GM21576 (cell line): ENCODE results near the gene VAPB.

Source experiments
- ATAC-seq: cut with Tn5 transposase; IDR thresholded peaks from one replicate; pipeline ENCODE4 v1.9.1; 2021; ENCODE audit warnings: mild to moderate bottlenecking, moderate library complexity; ENCODE audit not compliant: unreplicated experiment

Gene VAPB

DNA sequence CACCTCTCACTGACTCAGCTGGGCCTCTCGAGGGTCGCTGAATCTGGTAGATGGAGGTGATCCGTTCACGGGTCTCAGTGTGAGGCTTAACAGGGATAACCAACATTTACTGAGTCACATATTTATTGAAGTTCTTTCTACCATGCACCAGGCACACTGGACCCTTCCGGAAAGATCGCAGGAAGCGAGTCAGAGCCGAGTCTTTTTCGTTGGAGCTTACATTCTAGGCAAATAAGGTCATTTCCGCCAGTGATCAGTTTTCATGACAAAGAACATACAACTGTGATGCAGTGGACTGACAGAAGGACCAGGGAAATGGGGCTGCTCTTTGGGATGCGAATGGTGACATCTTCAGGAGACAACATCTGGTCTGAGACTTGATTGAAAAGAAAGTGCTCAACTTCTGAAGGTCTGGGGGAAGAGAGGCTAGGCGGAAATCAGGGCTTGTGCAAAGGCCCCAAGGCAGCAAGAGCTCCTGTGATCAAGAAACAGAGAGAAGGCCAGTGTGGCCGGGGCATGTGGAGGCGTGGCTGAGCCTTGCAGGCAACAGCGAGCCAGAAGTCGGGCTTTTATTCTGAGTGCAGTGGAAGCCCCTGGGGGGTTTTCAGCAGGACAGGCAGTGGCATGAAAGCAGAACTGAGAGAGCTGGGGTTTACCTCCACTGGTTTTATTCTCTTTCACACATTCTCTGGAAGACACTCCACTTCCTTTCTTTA lies 69.5 kb downstream of the VAPB start:
- ATAC-seq = peak; percentile 98

DNA sequence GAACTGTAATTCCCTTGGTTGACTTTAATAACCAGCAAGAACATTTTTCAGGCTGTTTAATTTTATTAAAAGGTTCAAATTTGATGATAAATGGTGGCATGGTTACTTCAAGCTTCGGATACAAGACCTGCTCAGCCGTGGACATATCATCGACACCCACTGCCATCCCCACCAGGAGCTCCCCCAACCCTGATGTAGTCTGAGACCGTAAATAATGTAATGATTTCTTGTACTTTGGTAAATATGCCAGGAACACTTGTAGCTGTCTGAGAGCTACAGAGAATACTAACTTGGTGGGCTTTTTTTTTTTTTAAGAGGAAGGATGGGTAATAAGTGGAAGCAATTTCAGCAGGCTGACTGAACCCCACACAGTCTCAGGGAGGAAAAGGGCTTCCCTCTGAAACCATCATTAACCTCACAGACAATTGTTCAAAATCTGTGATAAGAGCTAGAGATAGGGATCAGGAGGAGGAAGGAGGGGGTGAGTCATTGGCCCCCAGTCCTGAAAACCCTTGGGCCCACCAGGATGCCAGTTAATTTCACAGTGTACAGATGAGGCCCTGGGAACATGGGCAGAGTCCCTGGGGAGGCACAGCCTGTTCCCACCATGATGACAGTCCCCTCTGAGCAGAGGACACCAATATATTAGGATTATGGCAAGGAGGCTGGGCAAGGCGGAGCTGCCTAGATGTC lies 70.2 kb downstream of the VAPB start:
- ATAC-seq = no peak

DNA sequence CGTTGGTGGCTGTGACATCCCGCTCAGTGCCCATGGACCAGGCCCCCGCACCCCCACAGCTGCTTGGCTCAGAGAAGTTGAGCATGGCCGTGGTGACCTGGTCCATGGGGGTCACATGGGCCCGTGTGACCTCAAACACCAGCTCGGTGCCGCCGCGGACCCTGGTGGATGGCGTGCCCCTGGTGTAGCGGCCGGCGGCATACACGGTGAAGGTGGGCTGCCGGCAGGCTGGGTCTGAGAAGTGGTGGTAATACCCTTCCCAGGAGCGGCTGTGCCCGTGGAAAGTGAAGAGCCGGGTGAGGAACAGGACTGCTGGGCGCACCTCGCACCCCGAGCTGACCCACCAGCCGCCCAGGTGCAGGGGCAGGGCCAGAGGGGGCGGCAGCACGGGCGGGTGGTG lies 72.1 kb downstream of the VAPB start:
- no peak for ATAC-seq

DNA sequence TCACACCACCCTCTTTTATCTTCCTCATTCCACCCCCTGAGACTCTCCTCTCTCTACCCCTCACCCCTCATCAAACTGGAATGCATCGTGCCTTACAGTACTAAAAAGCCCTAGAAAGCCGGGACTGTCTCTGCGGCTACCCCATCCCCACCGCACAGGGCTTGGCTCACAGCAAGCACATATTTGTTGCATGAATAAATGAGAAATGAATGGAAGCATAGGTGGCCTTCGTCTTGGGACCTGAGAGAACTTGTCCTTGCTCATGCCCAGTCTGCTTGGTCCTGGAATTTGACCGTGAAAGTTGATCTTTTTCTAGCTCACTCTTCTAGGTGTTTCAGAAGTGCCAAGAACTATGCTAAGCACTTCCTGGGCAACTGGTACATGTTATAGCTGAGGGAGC lies 72.9 kb downstream of the VAPB start:
- ATAC-seq = no peak

DNA sequence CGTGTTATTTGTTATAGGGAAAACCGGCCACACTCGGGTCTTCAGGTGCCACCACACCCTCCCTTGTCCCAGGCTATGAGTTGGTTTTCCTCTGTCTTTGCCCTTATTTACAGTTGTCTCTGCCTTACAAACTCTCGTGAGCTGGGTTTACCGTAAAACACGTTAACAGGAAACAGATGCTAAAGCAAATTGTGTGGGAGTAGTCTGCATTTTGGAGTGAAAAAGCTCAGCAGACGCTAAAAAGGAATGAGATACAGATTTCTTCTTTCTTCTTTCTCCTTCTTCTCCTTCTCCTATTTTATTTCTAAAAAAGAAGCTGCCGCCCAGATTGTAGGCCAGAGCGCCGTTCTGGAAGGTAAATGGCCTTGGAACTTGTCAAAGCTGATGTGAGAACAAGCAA lies 74.2 kb downstream of the VAPB start:
- ATAC-seq = no peak

DNA sequence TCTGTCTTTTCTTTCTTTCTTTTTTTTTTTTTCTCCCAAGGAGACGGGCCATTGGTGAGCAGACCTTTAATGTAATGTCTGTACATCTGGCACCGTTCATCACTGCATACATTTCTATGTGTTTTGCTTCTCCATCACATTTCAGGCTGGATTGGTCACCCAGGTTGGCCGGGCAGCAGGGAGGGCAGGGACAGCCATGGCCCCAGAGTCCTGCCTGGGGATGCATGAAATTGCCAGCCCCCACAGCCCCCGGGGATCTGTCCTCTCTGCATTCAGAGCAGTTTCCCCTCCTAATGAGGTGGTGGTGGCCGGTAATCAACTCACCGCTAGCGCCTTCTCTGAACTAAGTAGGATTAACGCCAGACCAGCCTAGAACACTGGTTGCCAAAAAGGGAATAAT lies 75.8 kb downstream of the VAPB start:
- ATAC-seq = no peak

DNA sequence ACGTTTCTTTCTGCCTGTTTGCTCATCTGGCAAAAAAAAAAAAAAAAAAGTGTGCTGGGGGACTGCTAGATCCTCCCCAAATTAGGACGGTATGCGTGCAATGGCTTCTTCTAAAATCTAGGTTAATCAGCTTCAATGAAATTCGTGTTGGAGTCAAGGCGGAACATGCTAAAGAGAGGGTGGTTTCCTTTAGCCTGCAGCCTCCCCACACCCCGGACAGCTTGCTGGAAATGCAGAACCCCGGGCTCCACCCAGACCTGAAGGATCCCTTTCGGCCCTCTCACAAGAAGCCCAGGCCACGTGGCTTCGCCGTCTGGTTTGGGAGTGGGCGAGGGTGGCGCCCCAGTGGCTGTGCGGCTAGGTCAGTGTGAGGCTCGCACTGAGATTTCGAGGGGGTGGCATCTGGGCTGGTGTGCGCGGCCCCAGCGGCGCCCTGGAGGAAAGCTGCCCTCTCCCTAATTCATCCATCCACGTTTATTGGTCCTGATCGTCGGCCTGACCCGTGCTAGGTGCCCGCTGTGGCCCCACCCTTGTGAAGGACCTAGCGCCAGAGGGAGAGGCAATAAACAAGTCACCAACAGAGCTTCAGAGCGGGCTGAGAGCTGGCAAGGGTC lies 77.2 kb downstream of the VAPB start:
- ATAC-seq = no peak

DNA sequence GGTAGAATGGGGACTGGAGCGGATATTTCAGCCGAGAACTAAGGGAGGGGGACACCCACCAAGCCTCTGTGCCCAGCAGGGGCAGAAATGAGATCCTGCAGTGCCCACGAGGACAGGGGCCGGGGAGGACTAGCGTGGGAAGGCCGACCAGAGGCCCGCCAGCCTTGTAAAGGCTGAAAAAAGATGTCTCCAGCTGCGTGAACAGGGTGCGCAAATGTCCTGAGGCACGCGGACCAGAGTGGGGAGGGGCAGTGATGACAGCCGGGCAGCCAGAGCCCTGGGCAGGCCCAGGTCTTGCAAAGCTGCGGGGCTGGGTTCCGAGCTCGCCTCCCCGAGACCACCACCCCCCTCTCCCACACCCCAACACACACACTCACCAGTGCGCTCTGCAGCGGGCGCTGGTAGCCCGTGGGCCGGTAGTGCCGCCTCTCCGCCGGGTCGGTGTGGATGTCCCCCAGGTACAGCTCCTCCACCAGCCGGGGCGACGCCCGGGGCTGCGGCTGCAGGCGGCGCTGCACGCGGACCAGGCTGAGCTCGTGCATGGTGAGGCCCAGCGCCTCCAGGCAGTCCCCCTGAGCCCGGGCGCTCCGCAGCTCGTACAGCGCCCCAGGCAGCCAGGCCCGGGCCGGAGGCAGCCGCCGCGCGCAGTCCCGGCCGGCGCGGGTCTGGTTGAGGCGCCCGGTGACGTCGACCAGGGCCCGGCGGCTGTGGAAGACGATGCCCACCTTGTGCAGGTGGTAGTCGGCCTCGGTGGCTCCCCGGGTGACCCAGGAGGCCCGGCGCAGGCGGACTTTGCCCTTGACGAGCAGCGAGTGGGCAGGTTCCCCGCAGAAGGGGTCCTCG lies 77.9 kb downstream of the VAPB start:
- ATAC-seq = no peak

DNA sequence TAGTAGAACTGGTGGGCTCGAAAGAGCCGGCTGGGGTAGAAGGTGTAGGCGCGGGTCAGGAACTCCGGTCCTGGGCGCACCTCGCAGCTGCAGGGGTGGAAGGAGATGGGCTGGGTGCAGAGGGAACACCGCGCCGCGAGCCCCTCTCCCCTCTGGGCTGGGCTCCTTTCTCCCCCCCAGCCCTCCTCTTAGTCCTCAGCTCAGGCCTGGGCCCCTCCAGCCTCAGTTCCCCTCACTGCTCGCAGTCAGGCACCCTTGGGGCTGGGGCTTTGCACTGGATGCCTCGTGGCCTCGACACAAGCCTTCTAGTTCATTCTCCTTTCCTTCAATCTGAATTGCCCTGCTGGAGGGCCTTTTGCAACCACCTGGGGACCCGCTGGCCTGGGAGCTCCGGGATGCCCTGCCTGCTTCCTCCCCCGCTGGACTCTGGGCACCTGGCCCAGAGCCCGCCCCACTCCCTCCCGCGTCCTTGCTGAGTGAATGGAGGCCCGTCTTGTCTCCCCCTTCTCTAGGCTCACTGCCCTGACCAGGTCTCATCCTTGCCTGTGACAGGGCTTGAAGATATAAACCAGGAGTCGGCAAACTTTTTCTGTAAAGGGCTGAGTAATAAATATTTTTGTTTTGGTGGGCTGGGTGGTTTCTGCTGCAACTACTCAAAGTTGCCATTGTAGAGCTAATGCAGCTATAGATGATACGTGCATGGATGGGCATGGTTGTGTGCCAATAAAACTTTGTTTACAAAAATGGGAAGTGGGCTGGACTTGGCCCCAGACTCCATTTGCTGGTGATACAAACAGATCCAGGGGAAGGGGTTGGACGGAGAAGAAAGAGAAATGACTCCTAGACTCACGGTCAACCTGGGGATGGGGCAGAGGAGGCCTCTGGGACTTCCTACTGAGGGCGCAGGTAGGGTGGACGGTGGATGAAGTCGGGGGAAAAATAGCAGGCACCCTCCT lies 78.8 kb downstream of the VAPB start:
- no peak for ATAC-seq

DNA sequence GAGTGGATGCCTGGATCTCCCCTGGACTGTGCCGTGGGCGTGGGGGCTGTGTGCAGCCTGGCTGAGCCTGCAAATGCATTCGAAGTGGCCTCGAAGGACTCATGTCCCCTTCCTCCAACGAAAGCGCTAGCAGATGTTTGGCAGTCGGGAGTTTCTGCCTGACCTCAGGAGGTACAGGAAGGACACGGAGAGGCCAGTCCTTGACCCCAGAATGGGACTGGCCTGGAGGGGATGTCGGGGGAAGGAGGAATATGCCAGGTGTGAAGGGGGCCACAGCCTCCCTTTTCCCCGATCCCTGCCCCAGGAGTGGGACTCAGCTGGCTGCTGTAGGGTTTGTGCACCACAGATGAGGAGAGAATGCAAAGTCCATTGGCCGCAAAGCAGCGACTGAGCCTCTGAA lies 80.6 kb downstream of the VAPB start:
- ATAC-seq = no peak

DNA sequence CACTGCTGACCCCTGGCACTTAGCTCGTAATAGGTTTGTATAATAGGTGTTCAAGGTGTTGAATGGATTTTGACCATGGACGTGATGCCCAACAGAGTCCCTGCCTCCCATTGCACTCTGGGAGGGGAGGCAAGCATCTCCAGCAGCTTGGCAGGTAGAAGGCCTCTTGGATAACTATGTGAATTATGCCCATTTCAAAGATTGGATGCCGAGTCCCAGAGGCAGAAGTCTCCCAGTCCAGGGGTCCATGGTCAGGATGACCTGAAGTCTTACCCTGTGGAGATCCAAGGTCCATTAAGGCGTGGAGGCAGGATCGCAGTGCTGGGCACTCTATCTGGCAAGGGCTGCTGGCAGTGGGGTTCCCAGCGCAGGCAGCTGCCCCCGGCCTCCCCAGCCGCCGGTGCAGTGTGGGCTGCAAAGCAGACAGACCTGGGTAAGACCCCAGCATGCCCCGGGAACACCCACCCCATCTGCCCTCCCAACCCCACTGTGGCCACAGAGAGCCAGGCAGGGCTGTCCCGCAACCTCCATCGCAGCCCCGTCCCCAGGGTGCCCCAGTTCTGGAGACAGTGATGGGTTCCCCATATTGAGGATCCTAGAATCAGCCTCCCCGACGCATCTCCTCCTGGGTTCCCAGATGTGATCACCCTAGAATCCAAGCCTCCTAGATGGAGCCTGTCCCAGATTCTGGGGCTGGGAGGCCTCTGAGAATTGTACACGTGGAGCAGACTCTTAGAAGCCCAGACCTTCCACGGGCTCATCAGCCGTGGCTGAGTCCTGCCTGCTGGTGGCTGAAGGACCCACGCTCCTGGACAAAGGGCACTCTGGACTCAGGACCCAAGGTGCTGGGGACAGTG lies 81.5 kb downstream of the VAPB start:
- no peak for ATAC-seq

DNA sequence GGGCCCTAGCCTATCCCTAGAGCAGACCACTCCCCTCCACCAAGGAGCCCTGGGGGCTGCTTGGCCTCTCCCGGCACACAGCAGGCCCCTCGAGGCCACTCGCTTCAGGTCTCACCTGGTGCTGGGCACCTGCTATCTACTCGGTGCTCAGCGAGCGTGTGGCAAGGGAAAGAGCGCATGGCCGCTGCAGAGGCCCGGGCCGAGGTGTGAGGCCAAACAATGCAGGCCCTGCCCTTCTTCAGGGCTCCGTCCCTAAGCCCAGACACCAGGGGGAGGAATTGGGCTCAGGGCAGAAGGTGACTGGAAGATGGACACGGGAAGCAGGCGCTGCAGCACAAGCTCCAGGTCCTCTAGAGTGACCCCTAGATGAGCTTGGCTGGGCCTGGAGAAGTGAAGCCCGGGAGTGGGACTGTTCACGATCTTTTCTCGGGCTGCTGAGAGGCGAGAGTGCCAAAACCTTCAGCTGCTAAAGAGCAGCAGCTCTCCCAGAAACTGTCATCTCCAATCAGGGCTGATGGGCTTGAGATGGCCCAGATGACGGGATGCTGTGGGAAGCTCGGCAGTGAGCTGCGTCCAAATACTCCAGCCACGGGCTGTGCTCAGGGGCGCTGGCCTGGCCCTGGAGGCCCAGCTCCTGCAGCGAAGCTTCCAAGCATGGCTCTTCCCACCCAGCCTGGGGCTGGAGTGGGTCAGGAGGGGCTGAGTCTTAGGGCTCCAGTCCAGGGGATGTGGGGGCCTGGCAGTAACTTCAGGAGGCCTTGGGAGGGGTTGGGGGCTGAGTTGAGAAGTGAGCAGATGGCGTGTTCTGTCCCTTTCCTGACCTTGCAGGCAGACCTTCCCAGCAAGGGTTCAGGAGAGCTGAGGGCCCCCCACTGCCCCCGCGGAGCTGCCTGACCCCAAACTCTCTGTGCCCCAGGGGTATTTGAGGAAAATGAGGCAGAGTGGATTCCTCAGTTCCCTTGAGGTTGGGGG lies 82.5 kb downstream of the VAPB start:
- no peak for ATAC-seq

DNA sequence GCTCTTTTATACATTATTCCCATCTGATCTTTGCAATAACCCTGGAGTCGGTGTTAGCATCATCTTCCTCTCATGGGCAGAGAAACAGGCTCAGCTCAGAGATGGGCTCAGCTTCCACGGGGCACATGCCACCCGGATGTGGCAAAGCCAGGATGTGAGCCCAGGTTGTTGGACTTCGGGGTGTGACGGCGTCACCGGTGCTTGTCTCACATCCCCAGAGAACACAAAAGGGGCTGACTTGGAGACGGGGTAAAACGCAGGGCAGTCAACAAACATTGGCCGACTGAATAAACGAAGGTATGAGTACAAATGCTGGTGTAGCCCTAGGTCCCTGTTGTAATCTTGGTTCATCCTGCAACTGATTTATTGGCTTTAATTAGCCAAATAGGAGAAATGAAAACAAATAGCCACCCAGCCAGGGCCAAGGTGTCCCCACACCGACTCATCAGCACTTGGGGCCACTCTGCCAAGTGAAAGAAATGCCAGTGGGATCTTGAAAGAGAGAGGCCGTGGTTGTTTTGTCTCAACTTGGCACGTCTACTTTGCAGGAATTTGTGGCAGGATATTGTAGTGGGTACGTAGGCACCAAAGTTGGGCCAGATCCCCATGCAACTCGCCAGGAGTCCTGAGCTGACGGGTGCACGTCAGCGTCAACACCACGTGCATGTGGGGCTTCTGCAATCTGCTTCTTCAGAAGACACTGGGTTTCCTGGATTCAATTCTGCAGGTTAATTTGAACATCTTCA lies 83.4 kb downstream of the VAPB start:
- no peak for ATAC-seq

DNA sequence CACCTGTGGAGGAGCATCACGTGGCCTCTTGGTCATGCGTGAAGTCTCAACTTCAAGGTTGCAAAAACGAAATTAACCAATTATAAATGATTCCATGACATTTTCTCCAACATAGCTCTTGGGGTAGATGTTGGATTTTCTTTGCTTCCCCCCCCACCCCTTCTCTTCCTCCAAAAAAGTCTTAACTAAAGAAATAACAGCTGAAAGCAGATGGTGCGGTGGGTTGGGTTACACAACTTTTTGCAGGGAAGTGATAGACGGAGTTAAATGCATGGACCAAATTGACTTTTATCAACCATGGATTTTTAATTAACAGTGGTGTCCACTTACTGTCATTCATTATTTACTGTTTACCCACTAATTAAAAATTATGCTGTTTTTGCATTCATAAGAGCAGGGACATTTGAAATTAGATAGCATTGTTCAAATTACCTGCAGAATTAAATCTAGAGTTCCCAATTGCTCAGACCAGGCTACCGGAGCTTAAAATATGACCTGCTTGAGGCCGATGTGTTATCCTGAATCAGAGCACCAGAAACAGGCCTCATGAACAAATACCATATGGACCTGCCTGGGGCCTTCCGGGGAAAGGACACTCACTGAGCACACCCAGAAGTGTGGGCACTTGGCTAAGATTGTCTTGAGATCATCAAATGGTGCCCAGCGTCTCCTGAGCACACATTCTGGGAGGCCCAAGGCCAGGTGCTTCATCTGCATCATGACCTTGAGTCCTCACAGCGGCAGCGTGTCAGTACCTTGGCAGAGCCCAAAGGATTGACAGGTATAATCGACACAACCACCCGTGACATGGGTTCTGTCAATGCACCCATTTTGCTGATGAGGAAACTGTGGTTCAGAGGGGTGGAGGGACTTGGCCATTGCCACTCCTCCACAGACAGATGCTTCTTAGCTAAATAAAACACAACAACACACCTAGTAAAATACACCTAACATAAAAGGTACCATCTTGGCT lies 84.7 kb downstream of the VAPB start:
- ATAC-seq = no peak

DNA sequence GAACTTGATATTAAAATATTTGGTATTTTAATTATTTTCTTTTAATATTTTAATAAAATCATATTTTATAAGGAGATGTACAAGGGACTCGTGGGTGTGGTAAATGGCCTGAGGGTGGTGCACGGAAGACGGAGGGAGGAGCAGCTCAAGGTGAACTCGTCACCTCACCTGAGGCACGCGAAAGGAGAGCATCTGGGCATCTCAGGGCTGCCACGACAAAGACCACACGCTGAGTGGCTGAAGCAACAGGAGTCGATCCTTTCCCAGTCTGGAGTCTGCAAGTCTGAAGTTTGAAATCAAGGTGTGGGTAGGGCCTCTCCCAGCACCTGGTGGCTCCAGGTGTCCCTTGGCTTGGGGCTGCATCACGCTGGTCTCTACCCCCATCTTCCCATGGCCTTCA lies 86.4 kb downstream of the VAPB start:
- ATAC-seq = no peak

DNA sequence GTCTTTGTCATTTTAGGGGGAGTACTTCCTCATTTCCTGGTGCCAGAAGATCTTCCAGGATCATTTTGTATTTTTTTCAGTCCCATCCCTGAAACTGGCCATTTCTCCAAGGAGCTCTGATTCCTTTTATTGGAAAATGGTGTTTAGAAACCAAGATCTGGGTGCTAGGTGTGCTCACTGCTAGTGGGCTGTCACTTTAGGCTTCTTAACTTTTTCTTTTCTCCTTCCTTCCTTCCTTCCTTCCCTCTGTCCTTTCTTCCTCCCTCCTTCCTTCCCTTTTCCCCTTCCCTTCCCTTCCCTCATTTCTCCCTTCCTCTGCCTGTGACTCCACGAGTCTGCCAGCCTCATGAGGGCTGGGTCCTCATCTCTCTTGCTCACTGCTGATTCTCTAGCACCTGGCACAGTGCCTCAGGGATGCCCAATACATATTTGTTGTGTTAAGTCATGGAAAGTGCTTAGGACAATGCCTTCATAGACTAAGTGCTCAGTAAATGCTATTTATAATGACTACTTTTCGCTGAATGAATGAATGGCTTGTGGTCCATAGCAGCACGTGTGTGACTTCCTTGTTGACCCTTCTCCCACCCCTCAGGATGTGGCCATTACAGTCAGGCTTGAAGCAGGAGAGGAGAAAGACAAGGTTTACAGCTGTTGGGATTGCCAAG lies 89.2 kb downstream of the VAPB start:
- no peak for ATAC-seq
